Activated T-cell treated with anti-CD3 and anti-CD28 coated beads for 24 hours (primary cell): ENCODE measurements around the gene MAFG.

Experiments used
- DNase-seq: peaks from one replicate; pipeline ENCODE4 v3.0.0-alpha.2; 2020; ENCODE audit warnings: low read depth

MAFG gene

DNA sequence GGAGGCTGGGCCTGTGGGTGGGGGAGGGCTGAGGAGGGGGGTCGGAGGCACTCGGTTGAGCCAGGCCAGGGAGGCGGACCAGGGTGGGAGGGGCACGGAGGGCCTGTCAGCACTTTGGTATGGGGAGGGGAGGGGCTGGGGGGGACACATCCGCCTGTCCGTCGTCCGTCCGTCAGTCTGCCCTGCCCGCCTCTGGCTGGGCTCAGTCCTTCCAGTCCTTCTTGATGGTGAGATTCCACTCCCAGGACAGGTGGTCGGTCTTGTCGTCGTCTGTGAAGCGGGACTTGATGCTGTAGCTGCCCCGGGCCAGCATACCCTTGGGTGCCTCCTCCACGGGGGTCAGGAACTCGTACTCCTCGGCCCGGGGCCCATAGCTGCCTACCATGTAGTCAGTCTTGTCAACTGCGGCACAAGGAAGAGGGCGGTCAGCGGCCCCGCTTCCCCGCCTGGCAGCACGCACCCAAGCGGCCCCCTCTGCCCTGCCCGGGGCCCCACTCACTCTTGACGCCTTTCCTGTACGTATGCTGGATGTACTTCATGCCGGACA is 58.8 kb downstream of the MAFG start:
- DNase-seq = no peak
